ENCODE measurements around the gene KCNK2.

The KCNK2 gene, protein sequence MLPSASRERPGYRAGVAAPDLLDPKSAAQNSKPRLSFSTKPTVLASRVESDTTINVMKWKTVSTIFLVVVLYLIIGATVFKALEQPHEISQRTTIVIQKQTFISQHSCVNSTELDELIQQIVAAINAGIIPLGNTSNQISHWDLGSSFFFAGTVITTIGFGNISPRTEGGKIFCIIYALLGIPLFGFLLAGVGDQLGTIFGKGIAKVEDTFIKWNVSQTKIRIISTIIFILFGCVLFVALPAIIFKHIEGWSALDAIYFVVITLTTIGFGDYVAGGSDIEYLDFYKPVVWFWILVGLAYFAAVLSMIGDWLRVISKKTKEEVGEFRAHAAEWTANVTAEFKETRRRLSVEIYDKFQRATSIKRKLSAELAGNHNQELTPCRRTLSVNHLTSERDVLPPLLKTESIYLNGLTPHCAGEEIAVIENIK

DNA sequence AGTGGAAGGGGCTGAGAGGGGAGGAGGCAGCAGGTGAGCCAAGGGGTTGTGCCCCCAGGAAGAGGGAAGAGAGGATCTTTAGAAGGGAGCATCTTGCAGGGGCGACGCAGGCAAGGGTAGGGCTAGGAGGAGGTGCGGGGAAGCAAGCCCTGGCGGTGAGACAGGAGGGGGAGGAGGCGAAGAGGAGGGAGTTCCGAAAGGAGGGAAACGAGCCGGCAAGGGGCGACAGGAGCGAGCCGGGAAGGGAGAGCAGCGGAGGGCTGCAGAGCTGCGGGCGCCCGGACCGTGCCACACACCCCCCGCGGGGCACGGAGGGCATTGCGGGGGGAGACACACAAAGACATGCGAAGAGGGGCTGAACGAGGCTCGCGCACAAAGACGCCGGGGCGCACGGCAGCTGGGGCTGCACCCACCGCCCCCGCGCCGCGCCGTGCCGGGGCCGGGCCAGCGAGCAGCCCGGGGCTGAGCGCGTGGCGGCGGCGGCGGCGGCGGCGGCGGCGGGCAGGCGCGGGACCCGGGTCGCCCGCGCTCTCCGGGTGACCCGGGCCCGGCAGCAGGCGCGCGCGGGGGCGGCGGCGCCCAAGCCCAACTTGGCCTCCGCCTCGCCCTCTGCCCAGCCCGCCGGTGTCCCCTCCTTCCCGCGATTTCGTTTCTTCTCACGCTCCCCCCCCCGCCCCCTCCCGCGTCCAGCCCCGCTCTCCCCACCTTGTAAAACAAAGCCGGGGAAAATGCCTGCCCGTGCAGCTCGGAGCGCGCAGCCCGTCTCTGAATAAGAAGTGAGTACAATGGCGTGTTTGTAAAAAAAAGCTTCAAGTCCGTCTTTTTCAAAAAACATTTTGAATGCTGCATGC is at the start of gene KCNK2:
Gene KCNK2, plus strand, starts transcription at position 206 of the 851 bp plus-strand sequence. CDS start 649 bp downstream, outside the sequence.
- DNase-seq: no peak

DNA sequence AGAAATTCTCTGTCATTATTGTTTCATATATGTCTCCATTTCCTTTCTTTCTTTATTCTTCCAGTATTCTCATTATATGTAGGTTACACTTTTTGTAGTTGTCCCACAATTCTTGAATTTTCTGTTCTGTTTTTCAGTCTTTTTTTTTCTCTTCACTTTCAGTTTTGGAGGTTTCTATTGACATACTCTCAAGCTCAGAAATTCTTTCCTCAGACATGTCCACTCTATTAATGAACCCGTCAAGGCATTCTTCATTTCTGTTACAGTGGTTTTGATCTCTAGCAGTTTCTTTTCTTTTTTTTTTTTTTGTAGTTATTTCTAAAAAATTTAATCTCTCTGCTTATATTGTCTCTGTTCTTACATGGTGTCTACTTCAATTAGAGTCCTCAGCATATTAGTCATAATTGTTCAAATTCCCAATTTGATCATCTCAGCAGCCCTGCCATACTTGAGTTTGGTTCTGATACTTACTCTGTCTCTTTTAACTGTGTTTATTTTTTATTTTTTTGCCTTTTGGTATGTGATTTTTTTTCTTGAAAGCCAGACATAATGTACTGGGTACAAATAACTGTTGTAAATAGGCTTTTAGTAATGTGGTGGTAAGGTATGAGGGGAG is 49.5 kb upstream of the KCNK2 start:
- DNase-seq: no peak

GRCh38 chr1:215040190-215040589 is 42.3 kb upstream of the KCNK2 start:
- no peak for DNase-seq

DNA sequence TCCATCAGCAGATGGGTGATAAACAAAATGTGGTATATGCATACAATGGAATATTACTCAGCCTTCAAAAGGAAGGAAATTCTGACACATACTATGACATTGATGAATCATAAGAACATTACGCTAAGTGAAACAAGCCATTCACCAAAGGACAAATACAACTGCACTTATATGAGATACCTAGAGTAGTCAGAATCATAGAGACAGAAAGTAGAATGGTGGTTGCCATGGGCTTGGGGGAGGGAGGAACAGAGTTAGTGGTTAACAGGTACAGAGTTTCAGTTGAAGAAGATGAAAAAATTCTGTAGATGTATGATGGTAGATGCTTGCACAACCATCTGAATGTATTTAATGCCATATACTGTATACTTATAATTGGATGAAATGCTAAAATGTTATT is 39.1 kb upstream of the KCNK2 start:
- DNase-seq: no peak

- DNase-seq: no peak
Observed at GRCh38 chr1:215044151-215044550, 38.4 kb upstream of the KCNK2 start.

DNA sequence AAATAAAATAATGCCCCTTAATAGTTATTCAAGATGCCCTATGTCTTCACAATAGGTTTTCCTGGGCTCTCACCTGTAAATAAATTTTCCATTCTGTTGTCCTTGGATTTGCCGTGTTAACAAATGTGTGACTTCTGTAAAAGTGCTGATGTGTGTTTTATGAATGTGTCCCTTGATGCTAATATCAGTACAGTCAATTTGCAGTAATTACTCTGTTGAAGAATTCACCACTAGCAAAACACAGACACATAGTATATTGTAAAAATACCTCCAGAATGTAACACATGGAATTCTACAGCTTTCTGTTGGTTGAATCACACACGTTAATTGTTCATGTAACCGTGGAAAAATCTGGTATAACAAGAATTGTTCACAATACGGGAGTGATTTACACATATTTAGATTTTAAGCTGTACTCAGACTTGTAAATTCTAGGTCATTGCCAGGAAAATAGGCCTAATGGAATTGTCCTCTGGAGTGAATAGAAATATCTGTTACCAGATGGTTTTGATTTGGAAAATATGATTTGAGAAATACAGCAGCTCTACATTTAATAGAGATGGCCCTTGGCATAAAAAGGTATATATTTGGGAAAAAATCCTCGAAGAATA is 36.7 kb upstream of the KCNK2 start:
- no peak for DNase-seq

DNA sequence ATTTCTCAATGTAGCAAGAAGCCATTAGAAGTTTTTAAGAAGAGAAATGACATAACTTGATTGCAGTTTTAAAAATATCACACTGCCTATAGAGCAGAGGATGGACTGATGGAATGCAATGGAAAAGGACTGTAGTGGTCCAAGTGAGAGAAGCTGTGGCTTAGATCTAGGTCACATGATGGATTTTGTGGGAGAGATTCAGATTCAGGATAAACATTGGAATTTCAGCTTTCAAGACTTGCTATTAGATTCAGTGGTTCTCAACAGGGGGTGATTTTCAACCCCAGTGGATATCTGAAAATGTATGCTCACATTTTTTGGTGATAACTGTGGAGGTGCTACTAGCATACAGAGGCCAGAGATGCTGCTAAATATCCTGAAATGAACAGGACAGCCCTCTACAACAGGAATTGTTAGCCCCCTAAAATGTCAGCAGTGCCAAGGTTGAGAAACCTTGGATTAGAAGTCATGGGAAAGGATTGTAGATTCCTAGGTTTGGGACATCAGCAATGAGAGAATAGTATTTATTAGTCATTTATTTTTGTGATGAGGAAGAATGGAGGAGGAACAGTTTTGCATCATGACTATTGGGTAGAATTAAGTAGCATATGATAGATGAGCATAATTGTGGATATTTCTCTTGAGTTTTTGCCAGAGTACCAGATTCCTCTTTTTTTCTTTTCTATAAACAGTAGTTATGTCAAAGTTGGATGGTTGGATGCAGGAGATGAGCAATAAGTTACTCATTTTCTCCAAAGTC is 30.1 kb upstream of the KCNK2 start:
- DNase-seq: no peak

- no peak for DNase-seq
Observed at GRCh38 chr1:215054266-215054665, 28.3 kb upstream of the KCNK2 start.

- no peak for DNase-seq
Observed at GRCh38 chr1:215055281-215055935, 27.1 kb upstream of the KCNK2 start.

DNA sequence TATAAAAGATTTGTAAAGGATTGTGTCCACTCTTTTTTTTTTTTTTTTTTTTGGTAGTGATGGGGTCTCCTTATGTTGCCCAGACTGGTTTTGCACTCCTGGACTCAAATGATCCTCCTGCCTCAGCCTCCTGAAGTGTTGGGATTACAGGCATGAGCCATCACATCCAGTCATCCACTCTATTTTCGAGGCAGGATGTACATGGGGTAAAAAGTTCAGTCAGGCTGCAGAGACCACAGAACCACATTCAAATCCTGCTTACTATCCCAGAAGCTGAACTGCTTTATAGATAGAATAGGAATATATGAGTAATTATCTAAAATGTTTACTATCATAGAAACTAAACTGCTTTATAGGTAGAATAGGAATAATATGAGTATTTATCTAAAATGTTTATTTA is 26.0 kb upstream of the KCNK2 start:
- no peak for DNase-seq

DNA sequence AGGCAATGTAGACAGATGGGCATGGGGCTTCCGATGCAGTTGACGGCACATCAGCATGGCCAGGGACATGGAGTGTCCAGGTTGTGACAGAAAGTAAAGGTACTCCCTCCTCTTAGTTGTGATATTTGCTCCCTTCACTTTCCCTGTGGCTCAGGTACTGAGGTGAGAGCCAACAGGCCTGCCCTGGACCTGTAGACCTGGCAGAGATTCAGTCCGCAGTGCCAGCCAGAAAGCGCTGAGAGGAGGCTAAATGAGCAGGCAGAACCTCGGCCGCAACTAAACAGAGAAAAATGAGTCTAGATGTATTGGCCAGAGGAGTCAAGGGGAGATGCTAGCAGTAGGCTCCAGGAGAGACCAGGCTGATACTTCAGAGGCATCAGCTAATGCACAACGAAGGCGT is 22.6 kb upstream of the KCNK2 start:
- DNase-seq: no peak

DNA sequence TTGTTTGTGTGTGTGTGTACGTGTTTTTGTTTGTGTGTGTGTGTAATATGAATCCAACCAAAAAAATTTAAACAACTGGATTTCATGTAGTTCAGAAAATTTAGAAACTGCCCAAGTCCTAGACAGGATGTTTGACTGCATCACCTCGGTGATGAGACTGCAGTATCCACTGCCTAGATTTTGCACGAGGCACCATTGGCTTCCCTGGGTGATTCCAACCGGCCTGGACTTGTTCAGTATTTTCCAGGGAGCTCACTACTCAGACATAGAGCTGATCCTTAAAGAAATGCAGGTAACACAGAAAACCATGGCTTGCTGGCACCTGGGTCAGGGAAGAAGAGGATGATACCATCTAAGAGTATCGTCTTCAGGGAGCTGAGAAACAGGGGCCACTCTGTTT is 18.2 kb upstream of the KCNK2 start:
- no peak for DNase-seq

GRCh38 chr1:215071078-215071477 is 11.5 kb upstream of the KCNK2 start:
- DNase-seq: no peak

- DNase-seq: no peak
Observed at GRCh38 chr1:215076322-215076721, 6.2 kb upstream of the KCNK2 start.

DNA sequence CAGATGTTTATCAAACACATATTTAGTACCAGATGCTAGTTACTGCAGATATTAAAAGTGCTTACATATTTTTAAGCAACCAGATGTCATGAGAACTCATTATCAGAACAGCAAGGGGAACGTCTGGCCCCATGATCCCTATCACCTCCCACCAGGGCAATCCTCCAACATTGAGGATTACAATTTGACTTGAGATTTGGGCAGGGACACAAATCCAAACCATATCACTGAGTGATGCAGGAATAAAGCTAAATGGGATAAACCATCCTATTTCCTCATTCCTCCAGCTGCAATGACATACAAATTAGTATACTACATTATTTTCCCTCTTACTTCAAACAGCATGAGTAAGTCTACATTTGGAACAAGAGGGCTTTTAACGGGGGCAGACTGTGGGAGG is 3.1 kb upstream of the KCNK2 start:
- no peak for DNase-seq

GRCh38 chr1:215081661-215082531 is 641 bp upstream of the KCNK2 start:
- DNase-seq: no peak

- no peak for DNase-seq
Observed at GRCh38 chr1:215083383-215083961, 935 bp downstream of the KCNK2 start.

- DNase-seq: no peak
Observed at GRCh38 chr1:215084621-215085020, 2.1 kb downstream of the KCNK2 start.

GRCh38 chr1:215087603-215088002 is 5.1 kb downstream of the KCNK2 start:
- DNase-seq: no peak

DNA sequence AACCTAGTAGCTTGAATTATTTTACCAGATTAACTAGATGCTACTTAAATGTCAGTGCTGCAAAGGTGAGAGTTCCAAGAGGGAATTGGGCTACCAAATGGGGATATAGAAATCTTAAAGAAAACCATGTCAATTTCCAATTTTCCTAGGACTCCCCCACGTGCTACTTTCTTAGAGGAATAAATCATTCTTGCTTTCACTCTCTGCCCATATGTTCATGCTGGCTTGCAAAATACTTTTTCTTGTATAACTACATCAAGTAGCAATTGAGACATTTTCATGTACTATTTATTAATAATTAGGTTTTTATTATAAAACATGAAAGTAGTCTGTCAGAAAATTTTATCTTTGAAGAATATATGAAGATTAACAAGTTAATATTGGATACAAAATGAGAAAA is 11.8 kb downstream of the KCNK2 start:
- DNase-seq: no peak

Measured in SIG-M5 (cell line).